Osteocyte (in vitro differentiated cells): ENCODE data around the gene IL22RA2. TPM values are rescaled to one million over a fixed set of nuclear protein-coding genes. Genes with fewer than 3 reads are reported as not detected.

Experiments
- DNase-seq: peaks from one replicate; pipeline ENCODE4 v3.0.0; 2021; ENCODE audit warnings: mixed read lengths; ENCODE audit not compliant: unreplicated experiment; ENCODE audit errors: extremely low spot score
- H3K27ac Mint-ChIP-seq: one replicate; pipeline ENCODE4 v1.8.0; 2021; ENCODE audit warnings: mild to moderate bottlenecking, mixed read lengths; ENCODE audit not compliant: unreplicated experiment
- H3K27me3 Mint-ChIP-seq: one replicate; pipeline ENCODE4 v1.8.0; 2021; ENCODE audit warnings: mixed read lengths; ENCODE audit not compliant: unreplicated experiment
- H3K36me3 Mint-ChIP-seq: one replicate; pipeline ENCODE4 v1.8.0; 2021; ENCODE audit warnings: mixed read lengths; ENCODE audit not compliant: unreplicated experiment
- H3K4me1 Mint-ChIP-seq: one replicate; pipeline ENCODE4 v1.8.0; 2021; ENCODE audit warnings: mixed read lengths; ENCODE audit not compliant: unreplicated experiment
- H3K4me3 Mint-ChIP-seq: one replicate; pipeline ENCODE4 v1.8.0; 2021; ENCODE audit warnings: mild to moderate bottlenecking, moderate library complexity, mixed read lengths; ENCODE audit not compliant: unreplicated experiment
- H3K9me3 Mint-ChIP-seq: one replicate; pipeline ENCODE4 v1.8.0; 2021; ENCODE audit warnings: mixed read lengths; ENCODE audit not compliant: unreplicated experiment
- CTCF ChIP-seq: fragments of 200-600 bp; sonication (generic); IDR thresholded peaks from 2 replicates; pipeline ENCODE4 v1.5.0; 2021; ENCODE audit warnings: antibody characterized with exemption, mild to moderate bottlenecking, moderate library complexity
- total RNA-seq: library from RNA; stranded (reverse); gene quantifications from 2 replicates; pipeline ENCODE4 v1.2.1, GENCODE V29; 2021

IL22RA2 gene
- total RNA-seq, 1 donor from 2014 or later, result not detected

GRCh38 chr6:137191236-137191635 is 17.8 kb upstream of the IL22RA2 start:
- no peak overlapping the region for H3K4me3 Mint-ChIP-seq
- H3K36me3 Mint-ChIP-seq, result peaks cover 3% of the 10 kb centered on the region
- H3K27ac Mint-ChIP-seq, result no peak overlapping the region

GRCh38 chr6:137190583-137191094 is 17.2 kb upstream of the IL22RA2 start:
- H3K4me3 Mint-ChIP-seq, result no peak overlapping the region
- H3K9me3 Mint-ChIP-seq, result peaks cover 23% of the 10 kb centered on the region
- no peaks in the 10 kb centered on the region for H3K27me3 Mint-ChIP-seq
- no peak for TF ChIP-seq CTCF
- peaks cover 2% of the 10 kb centered on the region for H3K4me1 Mint-ChIP-seq
- H3K36me3 Mint-ChIP-seq, result no peaks in the 10 kb centered on the region
- H3K27ac Mint-ChIP-seq, result no peak overlapping the region
- no peak for DNase-seq

More at GRCh38 chr6:137191236-137191635, 17.8 kb upstream of the IL22RA2 start:
- Mint-ChIP-seq H3K4me1 (peaks cover 2% of the 10 kb centered on the region), H3K27me3 (no peaks in the 10 kb centered on the region), H3K9me3 (peaks cover 21% of the 10 kb centered on the region)
- DNase-seq, result no peak
- TF ChIP-seq CTCF, result no peak

- Mint-ChIP-seq H3K4me1 (peaks cover 2% of the 10 kb centered on the region), H3K27ac (no peak overlapping the region), H3K9me3 (peaks cover 27% of the 10 kb centered on the region), H3K27me3 (no peaks in the 10 kb centered on the region), H3K36me3 (no peaks in the 10 kb centered on the region), H3K4me3 (no peak overlapping the region)
- TF ChIP-seq CTCF, result no peak
- no peak for DNase-seq
These were observed 15.4 kb upstream of the IL22RA2 start for GRCh38 chr6:137188855-137189254.

GRCh38 chr6:137185290-137185689 is 11.8 kb upstream of the IL22RA2 start:
- H3K9me3 Mint-ChIP-seq, result peaks cover 38% of the 10 kb centered on the region
- DNase-seq, result no peak
- TF ChIP-seq CTCF, result no peak
- H3K36me3 Mint-ChIP-seq, result peaks cover 3% of the 10 kb centered on the region
- no peaks in the 10 kb centered on the region for H3K27me3 Mint-ChIP-seq
- H3K4me1 Mint-ChIP-seq, result no peaks in the 10 kb centered on the region
- no peak overlapping the region for H3K4me3 Mint-ChIP-seq
- no peak overlapping the region for H3K27ac Mint-ChIP-seq

- Mint-ChIP-seq H3K4me1 (no peaks in the 10 kb centered on the region), H3K27ac (no peak overlapping the region)
These were observed 9.2 kb upstream of the IL22RA2 start for GRCh38 chr6:137182654-137183073.

More at GRCh38 chr6:137182654-137183073, 9.2 kb upstream of the IL22RA2 start:
- Mint-ChIP-seq H3K9me3 (peaks cover 32% of the 10 kb centered on the region), H3K36me3 (peaks cover 3% of the 10 kb centered on the region), H3K4me3 (no peak overlapping the region), H3K27me3 (no peaks in the 10 kb centered on the region)
- DNase-seq, result no peak
- TF ChIP-seq CTCF, result no peak
